ENCODE results near the gene NMT1. TPM values are rescaled to one million over a fixed set of nuclear protein-coding genes. Genes with fewer than 3 reads are reported as not detected.
A peak's percentile ranks its signal among the peaks of the same experiment; 100 is the strongest.

NMT1 gene
- polyA plus RNA-seq, 1 of the 3 experiments (the other 2 are of a cell fraction): 30.1 TPM

- CTCF ChIA-PET: interaction anchor here (3.4 to 6.2 kb wide), 2 partner anchors 9 to 70 kb away, joined by 18 to 67 read pairs; no protein-coding TSS in a partner anchor
- Histone ChIP-seq H3K27ac (ENCODE audit: low read depth in 2 of 2, low read length in 1 of 2) (0 out of 4 replicates have a peak overlapping the region, but pooled peaks of 1 of the 2 experiments have one; percentile 3), H3K4me3 (ENCODE audit: low read depth in 2 of 2, low read length in 1 of 2) (no peak overlapping the region), H3K9me2 (no peaks in the 10 kb centered on the region), H3K9me3 (no peaks in the 10 kb centered on the region), H3K27me3 (ENCODE audit: insufficient read depth) (no peaks in the 10 kb centered on the region), H3F3A (replicated peaks; ENCODE audit: insufficient read depth) (no peaks in the 10 kb centered on the region), H3K36me3 (replicated peaks in 1 of 2; ENCODE audit: control insufficient read depth in 1 of 2, insufficient read depth in 2 of 2, low read length in 1 of 2) (peaks cover 8 to 30% of the 10 kb centered on the region in 2 experiments), H3K4me1 (ENCODE audit: control insufficient read depth in 1 of 2, insufficient read depth in 2 of 2, low read depth in 1 of 2, low read length in 1 of 2) (peaks cover 0 to 35% of the 10 kb centered on the region in 2 experiments; a peak in 2 of 4 replicates), H3K79me2 (ENCODE audit: insufficient read depth) (no peaks in the 10 kb centered on the region), H2AFZ (ENCODE audit: low read depth) (no peak overlapping the region), H3K4me2 (no peak overlapping the region), H4K20me1 (ENCODE audit: insufficient read depth) (no peaks in the 10 kb centered on the region), H3K9ac (no peak overlapping the region)
- DNase-seq: no peak
- 100% methylated on average over 3 of the region's 7 CpGs for WGBS (ENCODE audit: low lambda C conversion rate)
- POLR2A ChIA-PET: no interaction called here
- TF ChIP-seq CHD2 (IDR thresholded peaks at IDR 0.05; ENCODE audit: low read length, partially characterized antibody) (no peak), SIN3A (IDR thresholded peaks at IDR 0.05; ENCODE audit: borderline replicate concordance, low read depth, low read length) (no peak), POLR2AphosphoS5 (IDR thresholded peaks at IDR 0.05; ENCODE audit: low read depth, low read length) (no peak), RCOR1 (IDR thresholded peaks at IDR 0.05; ENCODE audit: low read length) (no peak), MXI1 (IDR thresholded peaks at IDR 0.05; ENCODE audit: low read depth, low read length) (no peak)
- TF ChIP-seq, protein P1, sequence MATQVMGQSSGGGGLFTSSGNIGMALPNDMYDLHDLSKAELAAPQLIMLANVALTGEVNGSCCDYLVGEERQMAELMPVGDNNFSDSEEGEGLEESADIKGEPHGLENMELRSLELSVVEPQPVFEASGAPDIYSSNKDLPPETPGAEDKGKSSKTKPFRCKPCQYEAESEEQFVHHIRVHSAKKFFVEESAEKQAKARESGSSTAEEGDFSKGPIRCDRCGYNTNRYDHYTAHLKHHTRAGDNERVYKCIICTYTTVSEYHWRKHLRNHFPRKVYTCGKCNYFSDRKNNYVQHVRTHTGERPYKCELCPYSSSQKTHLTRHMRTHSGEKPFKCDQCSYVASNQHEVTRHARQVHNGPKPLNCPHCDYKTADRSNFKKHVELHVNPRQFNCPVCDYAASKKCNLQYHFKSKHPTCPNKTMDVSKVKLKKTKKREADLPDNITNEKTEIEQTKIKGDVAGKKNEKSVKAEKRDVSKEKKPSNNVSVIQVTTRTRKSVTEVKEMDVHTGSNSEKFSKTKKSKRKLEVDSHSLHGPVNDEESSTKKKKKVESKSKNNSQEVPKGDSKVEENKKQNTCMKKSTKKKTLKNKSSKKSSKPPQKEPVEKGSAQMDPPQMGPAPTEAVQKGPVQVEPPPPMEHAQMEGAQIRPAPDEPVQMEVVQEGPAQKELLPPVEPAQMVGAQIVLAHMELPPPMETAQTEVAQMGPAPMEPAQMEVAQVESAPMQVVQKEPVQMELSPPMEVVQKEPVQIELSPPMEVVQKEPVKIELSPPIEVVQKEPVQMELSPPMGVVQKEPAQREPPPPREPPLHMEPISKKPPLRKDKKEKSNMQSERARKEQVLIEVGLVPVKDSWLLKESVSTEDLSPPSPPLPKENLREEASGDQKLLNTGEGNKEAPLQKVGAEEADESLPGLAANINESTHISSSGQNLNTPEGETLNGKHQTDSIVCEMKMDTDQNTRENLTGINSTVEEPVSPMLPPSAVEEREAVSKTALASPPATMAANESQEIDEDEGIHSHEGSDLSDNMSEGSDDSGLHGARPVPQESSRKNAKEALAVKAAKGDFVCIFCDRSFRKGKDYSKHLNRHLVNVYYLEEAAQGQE (IDR thresholded peaks at IDR 0.05; ENCODE audit: low read depth, low read length): no peak
- TF ChIP-seq, protein P2, sequence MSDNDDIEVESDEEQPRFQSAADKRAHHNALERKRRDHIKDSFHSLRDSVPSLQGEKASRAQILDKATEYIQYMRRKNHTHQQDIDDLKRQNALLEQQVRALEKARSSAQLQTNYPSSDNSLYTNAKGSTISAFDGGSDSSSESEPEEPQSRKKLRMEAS (IDR thresholded peaks at IDR 0.05; ENCODE audit: low read depth): no peak
These were observed 32.0 kb upstream of the NMT1 start for GRCh38 chr17:45029096-45029495.

DNA sequence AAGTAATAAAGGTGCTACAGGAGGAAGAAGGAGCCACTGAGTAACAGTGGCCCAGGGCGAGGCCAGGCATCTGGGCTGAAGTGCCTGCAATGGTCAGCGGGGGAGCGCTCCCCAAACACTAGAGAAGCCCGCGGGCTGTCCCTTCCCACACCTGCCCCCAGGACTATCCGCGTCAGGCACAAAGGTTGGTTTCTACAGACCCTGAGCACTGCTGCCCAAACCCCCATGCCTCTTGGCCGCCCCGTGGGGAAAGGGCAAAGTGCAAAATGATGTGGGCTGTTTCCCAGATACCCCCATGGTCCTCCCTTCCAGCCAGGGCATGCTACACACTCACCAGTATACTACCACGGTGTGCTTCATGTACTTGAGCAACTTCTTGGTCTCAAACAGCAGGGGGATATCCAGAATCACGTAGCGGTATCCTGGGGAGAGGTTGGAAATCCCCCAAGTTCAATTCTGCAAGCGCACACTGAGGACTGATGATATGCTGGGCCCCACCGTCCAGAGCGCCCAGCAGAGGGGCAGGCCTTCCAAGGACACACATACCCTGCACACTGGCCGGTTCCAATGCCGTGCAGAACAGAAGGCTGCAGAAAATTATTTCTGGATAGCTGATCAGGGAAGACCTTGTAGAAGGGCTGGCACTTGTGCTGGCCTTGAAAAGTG is 31.2 kb upstream of the NMT1 start:
- Histone ChIP-seq H3K36me3 (replicated peaks in 1 of 2; ENCODE audit: control insufficient read depth in 1 of 2, insufficient read depth in 2 of 2, low read length in 1 of 2) (peaks cover 8 to 31% of the 10 kb centered on the region in 2 experiments), H3K27ac (ENCODE audit: low read depth in 2 of 2, low read length in 1 of 2) (peak overlapping the region in 1 of 2 experiments; percentile 96; a peak in 2 of 4 replicates), H3K9ac (no peak overlapping the region), H3K27me3 (ENCODE audit: insufficient read depth) (no peaks in the 10 kb centered on the region), H3K4me3 (ENCODE audit: low read depth in 2 of 2, low read length in 1 of 2) (no peak overlapping the region), H3F3A (replicated peaks; ENCODE audit: insufficient read depth) (no peaks in the 10 kb centered on the region), H3K4me1 (ENCODE audit: control insufficient read depth in 1 of 2, insufficient read depth in 2 of 2, low read depth in 1 of 2, low read length in 1 of 2) (peaks cover 0 to 39% of the 10 kb centered on the region in 2 experiments; a peak in 2 of 4 replicates), H2AFZ (ENCODE audit: low read depth) (no peak overlapping the region), H3K9me2 (no peaks in the 10 kb centered on the region), H4K20me1 (ENCODE audit: insufficient read depth) (no peaks in the 10 kb centered on the region), H3K9me3 (no peaks in the 10 kb centered on the region), H3K79me2 (ENCODE audit: insufficient read depth) (no peaks in the 10 kb centered on the region; the same call in 1 of the 2 replicates), H3K4me2 (no peak overlapping the region)
- 93% methylated on average over 17 of the region's 17 CpGs for WGBS (ENCODE audit: low lambda C conversion rate)
- ChIA-PET CTCF (interaction anchor here (1.9 to 6.2 kb wide), 4 partner anchors 9 to 109 kb away, joined by 8 to 67 read pairs (median 22); partner anchors contain the start of gene ACBD4), POLR2A (no interaction called here)
- TF ChIP-seq RFX5 (IDR thresholded peaks at IDR 0.05; ENCODE audit: low read length) (no peak), TAF1 (IDR thresholded peaks at IDR 0.05; ENCODE audit: borderline replicate concordance, low read depth, low read length) (no peak), ZBTB33 (IDR thresholded peaks at IDR 0.05; ENCODE audit: borderline replicate concordance, low read depth) (no peak), ELF1 (IDR thresholded peaks at IDR 0.05) (no peak), USF2 (IDR thresholded peaks at IDR 0.05; ENCODE audit: borderline replicate concordance, low read depth, low read length) (no peak), FOXM1 (IDR thresholded peaks at IDR 0.05; ENCODE audit: low read depth) (no peak), EP300 (IDR thresholded peaks at IDR 0.05; ENCODE audit: borderline replicate concordance in 1 of 2, low read depth in 1 of 2, low read length in 1 of 2) (no peak), GATA2 (CRISPR knock-in tag; IDR thresholded peaks at IDR 0.05) (no peak), MXI1 (IDR thresholded peaks at IDR 0.05; ENCODE audit: low read depth, low read length) (no peak), GABPA (IDR thresholded peaks at IDR 0.05; ENCODE audit: low read depth) (no peak)
- TF ChIP-seq, protein P3, sequence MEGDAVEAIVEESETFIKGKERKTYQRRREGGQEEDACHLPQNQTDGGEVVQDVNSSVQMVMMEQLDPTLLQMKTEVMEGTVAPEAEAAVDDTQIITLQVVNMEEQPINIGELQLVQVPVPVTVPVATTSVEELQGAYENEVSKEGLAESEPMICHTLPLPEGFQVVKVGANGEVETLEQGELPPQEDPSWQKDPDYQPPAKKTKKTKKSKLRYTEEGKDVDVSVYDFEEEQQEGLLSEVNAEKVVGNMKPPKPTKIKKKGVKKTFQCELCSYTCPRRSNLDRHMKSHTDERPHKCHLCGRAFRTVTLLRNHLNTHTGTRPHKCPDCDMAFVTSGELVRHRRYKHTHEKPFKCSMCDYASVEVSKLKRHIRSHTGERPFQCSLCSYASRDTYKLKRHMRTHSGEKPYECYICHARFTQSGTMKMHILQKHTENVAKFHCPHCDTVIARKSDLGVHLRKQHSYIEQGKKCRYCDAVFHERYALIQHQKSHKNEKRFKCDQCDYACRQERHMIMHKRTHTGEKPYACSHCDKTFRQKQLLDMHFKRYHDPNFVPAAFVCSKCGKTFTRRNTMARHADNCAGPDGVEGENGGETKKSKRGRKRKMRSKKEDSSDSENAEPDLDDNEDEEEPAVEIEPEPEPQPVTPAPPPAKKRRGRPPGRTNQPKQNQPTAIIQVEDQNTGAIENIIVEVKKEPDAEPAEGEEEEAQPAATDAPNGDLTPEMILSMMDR (IDR thresholded peaks at IDR 0.05): no peak
- DNase-seq: no peak

Measured in SK-N-SH (cell line).